Measurements from ENCODE around the gene PRKCE. TPM values are rescaled to one million over a fixed set of nuclear protein-coding genes. Genes with fewer than 3 reads are reported as not detected.

Gene PRKCE
- total RNA-seq, 1 donor from 2014 or later = 85.0 TPM

- Histone ChIP-seq H3K36me3 (peaks cover 50% of the 10 kb centered on the region), H3K27ac (peak overlapping the region; percentile 74), H3K4me3 (no peak overlapping the region), H3K27me3 (ENCODE audit: low read depth) (no peaks in the 10 kb centered on the region), H3K9me3 (no peaks in the 10 kb centered on the region), H3K4me1 (peaks cover 34% of the 10 kb centered on the region)
- ATAC-seq (peak; percentile 66 to 68), DNase-seq (no peak)
- TF ChIP-seq CTCF (IDR thresholded peaks at IDR 0.05) = no peak
- intact Hi-C loops (cut with DNase I) = no loop called here
These were observed 513.2 kb downstream of the PRKCE start for GRCh38 chr2:46164529-46165301.

- H3K27ac ChIP-seq = no peak overlapping the region
- TF ChIP-seq CTCF (IDR thresholded peaks at IDR 0.05) = no peak
- no peak for ATAC-seq
- H3K4me3 ChIP-seq = no peak overlapping the region
- H3K36me3 ChIP-seq = peaks cover 42% of the 10 kb centered on the region
- no peaks in the 10 kb centered on the region for H3K9me3 ChIP-seq
- peaks cover 40% of the 10 kb centered on the region for H3K4me1 ChIP-seq
- no peak for DNase-seq
- H3K27me3 ChIP-seq (ENCODE audit: low read depth) = no peaks in the 10 kb centered on the region
- intact Hi-C loops (cut with DNase I) = no loop called here
These were observed 514.4 kb downstream of the PRKCE start for GRCh38 chr2:46165916-46166315.

GRCh38 chr2:46167406-46167805 lies 515.9 kb downstream of the PRKCE start:
- ATAC-seq (no peak), DNase-seq (no peak)
- Histone ChIP-seq H3K9me3 (no peaks in the 10 kb centered on the region), H3K4me1 (peaks cover 45% of the 10 kb centered on the region), H3K27ac (no peak overlapping the region), H3K36me3 (peaks cover 31% of the 10 kb centered on the region), H3K4me3 (no peak overlapping the region), H3K27me3 (ENCODE audit: low read depth) (no peaks in the 10 kb centered on the region)
- TF ChIP-seq CTCF (IDR thresholded peaks at IDR 0.05) = no peak
- intact Hi-C loops (cut with DNase I) = no loop called here

- Histone ChIP-seq H3K9me3 (no peaks in the 10 kb centered on the region), H3K27ac (no peak overlapping the region), H3K27me3 (ENCODE audit: low read depth) (no peaks in the 10 kb centered on the region), H3K36me3 (peaks cover 31% of the 10 kb centered on the region), H3K4me3 (no peak overlapping the region), H3K4me1 (peaks cover 41% of the 10 kb centered on the region)
- ATAC-seq = no peak
- intact Hi-C loops (cut with DNase I) = no loop called here
- DNase-seq = no peak
- no peak for TF ChIP-seq CTCF (IDR thresholded peaks at IDR 0.05)
These were observed 516.4 kb downstream of the PRKCE start for GRCh38 chr2:46167924-46168323.

- Histone ChIP-seq H3K4me3 (no peak overlapping the region), H3K27ac (no peak overlapping the region), H3K9me3 (no peaks in the 10 kb centered on the region), H3K36me3 (peaks cover 29% of the 10 kb centered on the region), H3K4me1 (peaks cover 42% of the 10 kb centered on the region), H3K27me3 (ENCODE audit: low read depth) (no peaks in the 10 kb centered on the region)
- no peak for TF ChIP-seq CTCF (IDR thresholded peaks at IDR 0.05)
- intact Hi-C loops (cut with DNase I) = no loop called here
- DNase-seq = no peak
- no peak for ATAC-seq
These were observed 518.0 kb downstream of the PRKCE start for GRCh38 chr2:46169467-46169866.
